ENCODE results near the gene TPM2. TPM values are rescaled to one million over a fixed set of nuclear protein-coding genes. Genes with fewer than 3 reads are reported as not detected.

TPM2 gene
- total and polyA plus RNA-seq, 4 donors, result 4.2 to 31.4 (median 14.0) TPM

- TF ChIP-seq NR2F2 (IDR thresholded peaks at IDR 0.05), result no peak
- no peak for TF ChIP-seq GABPA (IDR thresholded peaks at IDR 0.05 in 1 of 2, conservative IDR thresholded peaks at IDR 0.05 in 1 of 2)
- TF ChIP-seq EGR1 (IDR thresholded peaks at IDR 0.05; ENCODE audit: low read depth in 2 of 2), result no peak
- TF ChIP-seq RXRA (IDR thresholded peaks at IDR 0.05), result no peak
- TF ChIP-seq MAX (IDR thresholded peaks at IDR 0.05), result no peak
- TF ChIP-seq ZBTB33 (IDR thresholded peaks at IDR 0.05), result no peak
- no peak for TF ChIP-seq HNF4G (IDR thresholded peaks at IDR 0.05)
Observed at GRCh38 chr9:35705836-35706430, 16.2 kb upstream of the TPM2 start (continued).

GRCh38 chr9:35705372-35705771 lies 15.6 kb upstream of the TPM2 start:
- no peak for TF ChIP-seq ATF3 (IDR thresholded peaks at IDR 0.05)
- TF ChIP-seq TAF1 (conservative IDR thresholded peaks at IDR 0.05), result no peak
- no peak for TF ChIP-seq SP1 (IDR thresholded peaks at IDR 0.05)
- no peak for TF ChIP-seq GABPA (IDR thresholded peaks at IDR 0.05 in 1 of 2, conservative IDR thresholded peaks at IDR 0.05 in 1 of 2)
- no peak for TF ChIP-seq EGR1 (IDR thresholded peaks at IDR 0.05; ENCODE audit: low read depth in 2 of 2)
- no peak for TF ChIP-seq YY1 (IDR thresholded peaks at IDR 0.05)
- TF ChIP-seq CTCF (IDR thresholded peaks at IDR 0.05; ENCODE audit: low read depth, low read length, missing input control), result no peak
- TF ChIP-seq FOXA2 (IDR thresholded peaks at IDR 0.05), result no peak
- TF ChIP-seq MAX (IDR thresholded peaks at IDR 0.05), result no peak
- TF ChIP-seq JUND (IDR thresholded peaks at IDR 0.05), result no peak
- TF ChIP-seq RAD21 (IDR thresholded peaks at IDR 0.05), result no peak
- TF ChIP-seq REST (IDR thresholded peaks at IDR 0.05), result no peak
- no peak for TF ChIP-seq NR2F2 (IDR thresholded peaks at IDR 0.05)
- TF ChIP-seq RXRA (IDR thresholded peaks at IDR 0.05), result no peak
- TF ChIP-seq FOXA1 (IDR thresholded peaks at IDR 0.05), result no peak
- no peak for TF ChIP-seq ZBTB33 (IDR thresholded peaks at IDR 0.05)
- TF ChIP-seq HNF4G (IDR thresholded peaks at IDR 0.05), result no peak
- TF ChIP-seq HNF4A (conservative IDR thresholded peaks at IDR 0.05), result no peak
- no peak overlapping the region for H3K9ac ChIP-seq (ENCODE audit: low read depth in 1 of 2, low read length in 2 of 2)
- H3K9me3 ChIP-seq (ENCODE audit: control insufficient read depth in 4 of 4, low read length in 3 of 4), result no peaks in the 10 kb centered on the region
- H3K4me3 ChIP-seq (ENCODE audit: low read depth in 1 of 3, low read length in 3 of 3), result no peak overlapping the region
- 90% methylated on average over 8 of the region's 8 CpGs for WGBS
- peaks cover 42 to 92% (median 88%) of the 10 kb centered on the region in 4 donors for H3K36me3 ChIP-seq (ENCODE audit: control insufficient read depth in 4 of 4, insufficient read depth in 3 of 4, low read depth in 1 of 4, low read length in 3 of 4)
- no peaks in the 10 kb centered on the region for H3K27me3 ChIP-seq (ENCODE audit: control insufficient read depth in 4 of 4, insufficient read depth in 4 of 4, low read length in 3 of 4)
- no peak overlapping the region for H3K27ac ChIP-seq (ENCODE audit: low read depth in 1 of 2, low read length in 2 of 2)
- no peaks in the 10 kb centered on the region for H3K4me1 ChIP-seq (ENCODE audit: control insufficient read depth in 4 of 4, insufficient read depth in 4 of 4, low read length in 3 of 4)
- DNase-seq (ENCODE audit: low spot score), result no peak
